ENCODE data around the gene CTU1.

DNA sequence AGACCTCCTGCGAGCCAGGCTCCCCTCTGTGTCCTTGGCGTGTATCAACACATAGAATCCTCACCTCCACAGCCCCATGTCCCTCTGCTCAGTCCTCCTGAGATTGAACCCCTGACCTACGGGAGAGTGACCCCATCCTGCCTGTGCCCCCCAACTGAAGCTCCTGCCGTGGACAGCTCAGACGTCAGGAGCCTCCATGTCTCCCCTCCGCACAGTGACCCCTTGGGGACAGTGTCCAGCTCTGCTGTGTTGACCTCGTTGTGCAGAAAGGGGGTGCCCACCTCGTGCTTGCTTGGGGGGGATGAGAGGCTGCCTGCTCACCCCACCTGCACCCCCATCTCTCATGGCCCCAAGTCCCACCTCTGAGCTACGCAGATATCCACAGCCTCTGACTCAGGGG is 16.0 kb upstream of the CTU1 start:
- TF ChIP-seq, protein P1, sequence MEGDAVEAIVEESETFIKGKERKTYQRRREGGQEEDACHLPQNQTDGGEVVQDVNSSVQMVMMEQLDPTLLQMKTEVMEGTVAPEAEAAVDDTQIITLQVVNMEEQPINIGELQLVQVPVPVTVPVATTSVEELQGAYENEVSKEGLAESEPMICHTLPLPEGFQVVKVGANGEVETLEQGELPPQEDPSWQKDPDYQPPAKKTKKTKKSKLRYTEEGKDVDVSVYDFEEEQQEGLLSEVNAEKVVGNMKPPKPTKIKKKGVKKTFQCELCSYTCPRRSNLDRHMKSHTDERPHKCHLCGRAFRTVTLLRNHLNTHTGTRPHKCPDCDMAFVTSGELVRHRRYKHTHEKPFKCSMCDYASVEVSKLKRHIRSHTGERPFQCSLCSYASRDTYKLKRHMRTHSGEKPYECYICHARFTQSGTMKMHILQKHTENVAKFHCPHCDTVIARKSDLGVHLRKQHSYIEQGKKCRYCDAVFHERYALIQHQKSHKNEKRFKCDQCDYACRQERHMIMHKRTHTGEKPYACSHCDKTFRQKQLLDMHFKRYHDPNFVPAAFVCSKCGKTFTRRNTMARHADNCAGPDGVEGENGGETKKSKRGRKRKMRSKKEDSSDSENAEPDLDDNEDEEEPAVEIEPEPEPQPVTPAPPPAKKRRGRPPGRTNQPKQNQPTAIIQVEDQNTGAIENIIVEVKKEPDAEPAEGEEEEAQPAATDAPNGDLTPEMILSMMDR (IDR thresholded peaks at IDR 0.05) = no peak
- TF ChIP-seq POLR2AphosphoS5 (IDR thresholded peaks at IDR 0.05) = no peak
- TF ChIP-seq POLR2A (IDR thresholded peaks at IDR 0.05) = no peak

Measured in prostate gland (tissue), 2 donors.